ENCODE data around the gene FHOD3.

GRCh38 chr18:36625386-36625785 lies 327.9 kb downstream of the FHOD3 start:
- no peak for TF ChIP-seq REST (IDR thresholded peaks at IDR 0.05; ENCODE audit: insufficient read depth in 1 of 2, low read depth in 2 of 2, low read length in 2 of 2)
- no peak for TF ChIP-seq POLR2AphosphoS5 (IDR thresholded peaks at IDR 0.05; ENCODE audit: low read depth, low read length)
- no peak for TF ChIP-seq SIN3A (IDR thresholded peaks at IDR 0.05; ENCODE audit: borderline replicate concordance, insufficient read depth, low read length)
- no peak for TF ChIP-seq TAF1 (IDR thresholded peaks at IDR 0.05; ENCODE audit: borderline replicate concordance, insufficient read depth, low read length)
- no peak for TF ChIP-seq FOXP2 (optimal IDR thresholded peaks at IDR 0.05; ENCODE audit: borderline replicate concordance, extremely low read depth, extremely low read length, insufficient read depth)

All from PFSK-1 (cell line).